HCT116 (cell line): ENCODE data around the gene COL4A3. TPM values are rescaled to one million over a fixed set of nuclear protein-coding genes. Genes with fewer than 3 reads are reported as not detected.

Experiments
- ATAC-seq: fragments of 200-7000 bp; cut with Tn5 transposase; 2 replicates; pipeline ENCODE4 v1.9.1; 2020; ENCODE audit warnings: mild to moderate bottlenecking, moderate library complexity
- BruUV-seq: library from RNA; stranded (reverse); fragments of 400-500 nt; replicated peaks from 2 replicates; lab custom pipeline; 2021; lab: Mats Ljungman, UMichigan
- CTCF ChIA-PET: fragments of 300-600 bp; sonication (Branson Sonifier 250); formaldehyde crosslinking; loops from one replicate; lab custom pipeline; 2021; ENCODE audit warnings: antibody characterized with exemption; lab: Charles Lee
- POLR2A ChIA-PET: fragments of 300-600, 350-600 bp; sonication (Branson Sonifier 250); formaldehyde crosslinking; loops from one replicate; lab custom pipeline; 2021; ENCODE audit warnings: antibody characterized with exemption; lab: Charles Lee
- RAD21 ChIA-PET, 2 experiments: fragments of 300-600 bp; sonication (Branson Sonifier 250); formaldehyde crosslinking; loops; one replicate each; lab custom pipeline; 2023; ENCODE audit warnings: low total read pairs in 2 of 2; ENCODE audit not compliant: uncharacterized antibody in 2 of 2, unreplicated experiment in 2 of 2, low non-redundant PET in 1 of 2; lab: Charles Lee
- DNase-seq: peaks from one replicate; pipeline ENCODE4 v3.0.0-alpha.2; 2010; ENCODE audit warnings: low read depth, low spot score
- H2AFZ ChIP-seq: fragments of 200-600 bp; shearing (Covaris generic), sonication (generic); 2 replicates; pipeline ENCODE4 v1.6.1; 2017; ENCODE audit warnings: low read depth, mixed run types, mixed read lengths, antibody characterized with exemption, low read length; ENCODE audit not compliant: poor library complexity, severe bottlenecking
- H3K27ac ChIP-seq: 2 replicates; pipeline ENCODE4 v1.5.1; 2012; ENCODE audit warnings: low read depth, low read length
- H3K27me3 ChIP-seq: fragments of 200-600 bp; sonication (generic); 2 replicates; pipeline ENCODE4 v1.6.1; 2016; ENCODE audit warnings: mixed run types, low read length, mixed read lengths; ENCODE audit not compliant: insufficient read depth
- H3K36me3 ChIP-seq, 2 experiments: fragments of 200-500 bp in 1 of 2; fragments of 200-600 bp in 1 of 2; sonication (Bioruptor generic) in 1 of 2; sonication (generic) in 1 of 2; 2 replicates each; pipeline versions ENCODE4 v1.5.1 to v1.6.1; 2014 to 2016; ENCODE audit warnings: low read length in 2 of 2, inconsistent platforms in 1 of 2, mixed read lengths in 1 of 2, mixed run types in 1 of 2; ENCODE audit not compliant: insufficient read depth in 2 of 2, control insufficient read depth in 1 of 2
- H3K4me1 ChIP-seq, 2 experiments: fragments of 200-600 bp in 1 of 2; sonication (generic) in 1 of 2; 2 replicates each; pipeline versions ENCODE4 v1.5.1 to v1.6.1; 2012 to 2017; ENCODE audit warnings: low read length in 2 of 2, inconsistent platforms in 1 of 2, mild to moderate bottlenecking in 1 of 2, mixed read lengths in 1 of 2, mixed run types in 1 of 2, moderate library complexity in 1 of 2; ENCODE audit not compliant: insufficient read depth in 2 of 2, control insufficient read depth in 1 of 2
- H3K4me2 ChIP-seq: fragments of 200-600 bp; sonication (generic); 2 replicates; pipeline ENCODE4 v1.6.1; 2017; ENCODE audit warnings: mixed run types, low read length, mixed read lengths
- H3K4me3 ChIP-seq, 2 experiments: fragments of 200-600 bp in 1 of 2; sonication (generic) in 1 of 2; replicated peaks in 1 of 2; 2 replicates each; pipeline ENCODE4 v1.5.1; 2011 to 2016; ENCODE audit warnings: low read length in 2 of 2, control low read depth in 1 of 2, low read depth in 1 of 2, mild to moderate bottlenecking in 1 of 2, mixed read lengths in 1 of 2, mixed run types in 1 of 2
- H3K79me2 ChIP-seq: fragments of 200-600 bp; sonication (generic); 2 replicates; pipeline ENCODE4 v1.6.1; 2017; ENCODE audit warnings: mild to moderate bottlenecking, mixed run types, low read length, moderate library complexity, mixed read lengths; ENCODE audit not compliant: insufficient read depth
- H3K9ac ChIP-seq: fragments of 200-600 bp; sonication (generic); 2 replicates; pipeline ENCODE4 v1.6.1; 2016; ENCODE audit warnings: low read length, mixed read lengths
- H3K9me2 ChIP-seq: fragments of 200-600 bp; sonication (generic), shearing (Covaris generic); 2 replicates; pipeline ENCODE4 v1.6.1; 2017; ENCODE audit warnings: mixed run types, mild to moderate bottlenecking, moderate library complexity; ENCODE audit not compliant: insufficient read depth
- H3K9me3 ChIP-seq, 2 experiments: fragments of 200-500 bp in 1 of 2; fragments of 200-600 bp in 1 of 2; sonication (Bioruptor generic) in 1 of 2; sonication (generic) in 1 of 2; 2 replicates each; pipeline ENCODE4 v1.6.1; 2014 to 2017; ENCODE audit warnings: low read length in 2 of 2, mixed read lengths in 2 of 2, inconsistent platforms in 1 of 2, low read depth in 1 of 2, mild to moderate bottlenecking in 1 of 2, mixed run types in 1 of 2, moderate library complexity in 1 of 2; ENCODE audit not compliant: control insufficient read depth in 1 of 2, insufficient read depth in 1 of 2
- H4K20me1 ChIP-seq: fragments of 200-600 bp; sonication (generic), shearing (Covaris generic); 2 replicates; pipeline ENCODE4 v1.6.1; 2017; ENCODE audit warnings: mixed run types, mild to moderate bottlenecking, moderate library complexity; ENCODE audit not compliant: insufficient read depth
- CBX3 ChIP-seq: IDR thresholded peaks from 2 replicates; pipeline ENCODE4 v1.6.1; 2012; ENCODE audit warnings: low read depth
- ELF1 ChIP-seq: IDR thresholded peaks from 2 replicates; pipeline ENCODE4 v1.6.1; 2012; ENCODE audit warnings: low read depth, borderline replicate concordance
- EZH2phosphoT487 ChIP-seq: fragments of 200-600 bp; IDR thresholded peaks from 2 replicates; pipeline ENCODE4 v1.6.1; 2018; ENCODE audit warnings: antibody characterized with exemption, borderline replicate concordance
- MAX ChIP-seq: IDR thresholded peaks from 2 replicates; pipeline ENCODE4 v1.6.1; 2012
- POLR2AphosphoS5 ChIP-seq: IDR thresholded peaks from 2 replicates; pipeline ENCODE4 v1.6.1; 2011; ENCODE audit warnings: mild to moderate bottlenecking, low read depth, low read length, moderate library complexity
- REST ChIP-seq: IDR thresholded peaks from 2 replicates; pipeline ENCODE4 v1.6.1; 2012; ENCODE audit warnings: low read depth
- SRF ChIP-seq: IDR thresholded peaks from 2 replicates; pipeline ENCODE4 v1.6.1; 2012; ENCODE audit warnings: low read depth
- TCF7L2 ChIP-seq: IDR thresholded peaks from 2 replicates; pipeline ENCODE4 v1.7.0; 2011; ENCODE audit warnings: borderline replicate concordance, inconsistent platforms; ENCODE audit not compliant: insufficient read depth, insufficient read length; ENCODE audit errors: extremely low read depth
- ZBTB33 ChIP-seq: IDR thresholded peaks from 2 replicates; pipeline ENCODE4 v1.6.1; 2011; ENCODE audit warnings: mild to moderate bottlenecking, low read length, moderate library complexity; ENCODE audit not compliant: insufficient replicate concordance; ENCODE audit errors: extremely low read depth
- ZFX ChIP-seq: fragments of 450-650 bp; IDR thresholded peaks from 2 replicates; pipeline ENCODE4 v1.6.1; 2017
- intact Hi-C: fragments of 100-400 bp; cut with micrococcal nuclease; formaldehyde crosslinking; loops from 2 replicates; pipeline ENCODE4 v1.10.0; 2022
- total RNA-seq: library from RNA; stranded (reverse); gene quantifications from one replicate; pipeline ENCODE4 v1.2.1, GENCODE V29; 2021; ENCODE audit not compliant: unreplicated experiment

COL4A3 gene
- total RNA-seq, 1 experiment from 2014 or later: 4.9 TPM

- no peak overlapping the region for H2AFZ ChIP-seq
- H3K4me2 ChIP-seq: no peak overlapping the region
- no peaks in the 10 kb centered on the region for H3K9me2 ChIP-seq
- POLR2A ChIA-PET: no interaction called here
- no peaks in the 10 kb centered on the region for H3K36me3 ChIP-seq
- H3K79me2 ChIP-seq: no peaks in the 10 kb centered on the region
- TF ChIP-seq ZFX (no peak), CBX3 (no peak), POLR2AphosphoS5 (no peak), TCF7L2 (no peak), ELF1 (no peak), EZH2phosphoT487 (no peak), REST (no peak), ZBTB33 (no peak), SRF (no peak), MAX (no peak)
- TF ChIP-seq, all 23 proteins: peak for 0
- no peak overlapping the region for H3K4me3 ChIP-seq
- H3K27me3 ChIP-seq: no peaks in the 10 kb centered on the region
- no TSS peak for BruUV-seq
- no peak overlapping the region for H3K27ac ChIP-seq
- ATAC-seq (no peak), DNase-seq (no peak)
- no peaks in the 10 kb centered on the region for H3K4me1 ChIP-seq
- intact Hi-C loops: no loop called here
- ChIA-PET CTCF (no interaction called here), RAD21 (no interaction called here)
- no peaks in the 10 kb centered on the region for H4K20me1 ChIP-seq
- H3K9ac ChIP-seq: no peak overlapping the region
- H3K9me3 ChIP-seq: no peaks in the 10 kb centered on the region
Measured at GRCh38 chr2:227287771-227288170, 123.3 kb downstream of the COL4A3 start.
